NCI-H69 (cell line): ENCODE measurements around the gene SIGLEC8.
A peak's percentile ranks its signal among the peaks of the same experiment; 100 is the strongest.
"Not testable (repeated sequence)": the region's sequence is repeated elsewhere in the genome, so short reads cannot be mapped to it uniquely, and the experiment has no call there.

ENCODE experiments used
- DNase-seq: peaks from one replicate; lab custom pipeline; 2025; lab: John Stamatoyannopoulos, UW

SIGLEC8 gene

GRCh38 chr19:51458051-51458645 is at the start of gene SIGLEC8:
Gene SIGLEC8 (minus strand): TSS chr19:51458454. CDS start chr19:51458387, 67 bp downstream.
- no peak for DNase-seq

GRCh38 chr19:51507640-51508058 is 49.4 kb upstream of the SIGLEC8 start:
- no peak for DNase-seq

- no peak for DNase-seq
Observed at GRCh38 chr19:51507192-51507591, 48.9 kb upstream of the SIGLEC8 start.

GRCh38 chr19:51505904-51506303 is 47.6 kb upstream of the SIGLEC8 start:
- no peak for DNase-seq

- no peak for DNase-seq
Observed at GRCh38 chr19:51503896-51504295, 45.6 kb upstream of the SIGLEC8 start.

GRCh38 chr19:51503286-51503817 is 45.1 kb upstream of the SIGLEC8 start:
- DNase-seq = no peak

DNA sequence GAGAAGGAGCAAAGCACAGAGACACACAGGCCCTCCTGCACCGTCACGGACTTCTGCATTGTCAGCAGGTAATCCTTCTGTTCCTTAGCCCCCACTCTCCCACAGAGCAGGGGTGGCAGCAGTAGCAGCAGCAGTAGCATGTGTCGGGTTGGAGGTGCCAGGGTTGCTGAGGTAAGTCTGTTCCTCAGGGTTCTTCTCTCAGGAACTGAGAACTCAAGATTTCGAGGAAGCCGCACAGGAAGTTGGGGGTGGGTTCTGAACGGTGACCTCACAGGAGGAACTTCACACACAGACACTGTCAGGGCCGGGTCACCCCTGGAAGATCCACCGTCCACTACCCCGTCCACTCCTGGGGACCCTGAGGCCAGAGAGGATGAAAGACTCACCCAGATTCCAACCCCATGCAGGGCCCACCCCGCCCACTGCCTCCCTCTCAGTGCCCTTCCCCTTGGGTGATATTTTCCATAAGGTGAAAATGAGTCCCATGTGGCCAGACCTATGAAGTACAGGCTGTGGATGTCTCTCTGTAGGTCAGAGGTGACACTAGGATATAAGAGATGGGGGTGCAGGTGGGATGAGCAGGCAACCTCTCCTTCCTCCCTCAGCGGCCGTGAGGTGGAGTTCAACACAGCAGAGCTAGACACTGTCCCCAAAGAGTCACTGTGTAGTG is 43.5 kb upstream of the SIGLEC8 start, which contains the start of gene SIGLEC12:
Gene SIGLEC12, minus strand, starts transcription at position 207 of the 670 bp plus-strand sequence. Its CDS starts 67 bp downstream, at position 140.
- DNase-seq = no peak

GRCh38 chr19:51500931-51501330 is 42.7 kb upstream of the SIGLEC8 start:
- DNase-seq = not testable (repeated sequence)

DNA sequence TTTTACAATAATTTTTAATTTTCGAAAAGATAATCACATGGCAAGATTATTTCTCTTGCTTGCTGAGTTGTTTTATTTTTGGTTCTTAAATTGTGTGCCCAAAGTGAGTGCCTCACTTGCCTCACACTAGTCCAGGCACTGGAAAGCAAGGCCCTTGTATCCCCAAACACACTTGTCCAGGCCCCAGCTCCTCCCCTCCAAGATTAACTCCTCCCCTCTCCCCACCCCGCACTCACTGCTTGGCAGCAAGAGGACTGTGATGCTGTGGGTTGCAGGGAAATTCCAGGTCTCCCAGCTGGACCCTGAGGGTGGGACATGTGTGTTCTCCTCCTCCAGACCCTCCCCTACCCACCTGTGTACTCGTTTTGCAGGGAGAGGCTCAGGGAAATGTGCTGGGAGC is 39.4 kb upstream of the SIGLEC8 start:
- no peak for DNase-seq

- no peak for DNase-seq
Observed at GRCh38 chr19:51493776-51494175, 35.5 kb upstream of the SIGLEC8 start.

GRCh38 chr19:51491586-51491985 is 33.3 kb upstream of the SIGLEC8 start:
- DNase-seq = no peak

GRCh38 chr19:51490676-51491075 is 32.4 kb upstream of the SIGLEC8 start:
- peak; percentile 8 for DNase-seq

DNA sequence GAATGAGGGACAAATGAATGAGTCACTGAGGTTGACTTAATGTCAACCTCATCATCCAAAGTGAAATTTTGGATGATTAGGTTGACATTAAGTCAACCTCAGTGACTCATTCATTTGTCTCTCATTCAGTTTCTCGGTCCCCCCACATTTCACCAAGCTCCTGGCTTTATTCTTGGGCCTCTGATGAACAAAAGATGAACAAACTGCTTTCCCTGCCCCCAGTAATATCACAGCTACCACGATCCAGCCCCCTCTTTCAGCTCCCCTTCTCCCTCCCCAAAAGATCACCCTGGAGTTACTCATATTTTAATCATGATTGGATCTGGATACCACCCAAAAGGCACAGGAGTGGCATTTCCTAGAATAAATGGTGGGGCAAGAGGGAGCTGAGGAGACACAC is 30.9 kb upstream of the SIGLEC8 start:
- no peak for DNase-seq

DNA sequence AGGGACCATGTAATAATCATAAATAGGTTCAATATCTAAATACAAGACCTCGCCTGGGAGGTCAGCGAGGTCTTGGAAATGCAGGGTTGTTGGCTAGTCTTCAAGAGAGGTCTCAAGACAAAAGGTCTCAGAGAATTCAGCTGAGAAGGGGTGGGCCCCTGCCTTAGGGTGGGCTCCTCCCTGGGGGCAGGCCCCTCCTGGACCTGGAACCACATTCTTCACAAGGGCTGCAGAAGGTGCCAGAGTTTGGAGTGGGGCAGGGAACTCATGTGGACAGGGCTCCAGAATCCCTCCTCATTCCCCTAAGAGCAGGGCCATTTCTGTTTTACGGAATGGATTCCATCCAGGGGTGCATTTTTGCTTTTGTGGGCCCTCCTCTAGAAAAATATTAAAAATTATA is 30.2 kb upstream of the SIGLEC8 start:
- no peak for DNase-seq

GRCh38 chr19:51485960-51486660 is 27.9 kb upstream of the SIGLEC8 start:
- DNase-seq = no peak

DNA sequence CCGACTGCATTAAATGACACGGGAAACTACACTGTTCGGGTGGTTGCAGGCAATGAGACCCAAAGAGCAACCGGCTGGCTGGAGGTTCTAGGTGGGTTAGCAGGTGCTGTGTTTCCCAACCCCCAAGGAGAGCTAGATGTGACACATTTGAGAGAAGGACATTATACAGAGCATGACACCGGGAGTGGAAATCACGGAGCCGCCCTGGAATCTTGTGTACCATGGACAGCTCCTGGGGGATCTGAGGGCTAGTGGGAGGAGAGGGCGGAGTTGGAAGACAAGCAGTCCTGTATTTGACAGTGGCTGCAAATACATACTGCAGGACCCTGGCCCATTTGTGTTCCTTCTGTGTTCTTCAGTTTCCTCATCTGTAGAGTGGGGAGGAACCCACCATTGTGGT is 22.3 kb upstream of the SIGLEC8 start:
- no peak for DNase-seq

GRCh38 chr19:51479531-51480331 is 21.5 kb upstream of the SIGLEC8 start:
- no peak for DNase-seq

DNA sequence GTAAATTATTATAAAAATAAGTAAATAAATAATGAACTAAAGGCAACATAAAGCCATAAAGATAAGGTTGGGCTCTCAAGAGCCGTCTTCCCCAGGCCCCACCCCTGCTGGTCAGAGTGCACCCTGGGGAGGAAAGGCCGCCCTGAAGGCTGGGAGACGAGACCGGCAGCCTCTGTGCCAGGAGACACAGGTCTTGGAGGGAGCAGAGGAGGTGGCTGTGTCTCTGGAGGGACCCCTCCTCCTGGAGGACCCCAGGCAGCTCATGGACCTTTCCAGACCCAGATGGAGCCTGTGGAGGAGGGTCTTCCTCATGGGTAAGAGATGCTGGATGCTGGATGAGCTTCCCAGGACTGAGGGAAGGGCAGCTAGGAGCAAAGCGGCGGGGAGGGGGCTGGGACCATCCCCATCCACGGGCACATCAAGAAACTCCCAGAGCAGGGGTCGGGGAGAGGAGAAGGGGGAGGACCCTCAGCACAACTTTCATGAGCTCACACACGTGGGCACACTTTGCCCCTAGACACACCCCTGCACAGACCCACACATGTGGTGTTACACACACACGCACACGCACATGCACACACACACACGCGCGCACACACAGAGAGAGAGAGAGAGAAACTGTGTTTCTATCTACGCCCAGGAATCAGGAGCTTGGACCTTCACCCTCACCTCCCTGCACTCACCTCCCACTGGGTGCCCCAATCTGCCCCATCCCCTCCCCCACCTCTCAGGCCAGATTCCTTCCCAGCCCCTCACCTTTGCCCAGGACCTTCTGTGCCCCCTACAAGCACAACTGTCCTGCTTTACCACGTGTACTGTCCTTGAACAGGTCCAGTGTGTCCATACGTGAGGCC is 20.4 kb upstream of the SIGLEC8 start, which contains the start of gene CEACAM18:
Gene CEACAM18, plus strand, starts transcription at position 159 of the 854 bp plus-strand sequence.
- DNase-seq = no peak

DNA sequence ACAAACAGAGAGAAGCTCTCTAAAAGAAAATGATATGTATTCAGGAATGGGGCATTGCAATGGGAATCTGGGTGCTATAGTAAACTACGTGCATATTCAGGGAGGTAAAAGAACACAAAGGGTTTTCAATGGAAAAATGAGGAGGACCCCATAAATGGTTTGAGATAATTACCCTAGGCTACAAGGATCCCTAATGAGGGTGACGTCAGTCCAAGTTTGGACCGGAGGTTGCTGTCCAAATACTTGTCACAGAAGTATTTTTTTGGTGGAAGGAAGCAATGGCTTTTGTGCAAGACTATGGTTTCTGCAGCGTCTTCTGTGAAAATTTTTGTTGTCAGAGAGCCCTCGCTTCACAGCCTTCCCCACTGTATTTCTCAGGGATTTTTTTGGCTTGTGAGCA is 19.1 kb upstream of the SIGLEC8 start:
- DNase-seq = no peak

DNA sequence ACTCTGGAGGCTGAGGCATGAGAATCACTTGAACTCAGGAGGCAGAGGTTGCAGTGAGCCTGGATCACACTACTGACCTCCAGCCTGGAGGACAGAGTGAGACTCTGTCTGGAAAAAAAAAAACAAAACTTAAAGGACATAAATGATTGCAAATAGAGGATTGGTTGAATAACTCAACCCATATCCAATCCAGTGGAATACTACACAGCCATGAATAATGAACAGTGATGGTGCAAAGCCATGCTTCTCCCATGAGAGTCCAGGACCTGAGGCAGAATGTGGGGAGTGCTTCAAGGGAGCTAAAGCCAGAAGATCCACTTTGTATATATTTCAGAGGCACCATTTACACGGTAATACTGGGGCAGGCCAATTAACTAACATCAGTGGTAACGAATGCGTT is 17.9 kb upstream of the SIGLEC8 start:
- no peak for DNase-seq
